Measurements from ENCODE around the gene CHN1.
A peak's percentile ranks its signal among the peaks of the same experiment; 100 is the strongest.

Gene CHN1

GRCh38 chr2:174820361-174820760, 184.8 kb downstream of the CHN1 start:
- no peak for DNase-seq

GRCh38 chr2:174815526-174815925, 189.7 kb downstream of the CHN1 start:
- no peak for DNase-seq

GRCh38 chr2:174812037-174812436, 193.1 kb downstream of the CHN1 start:
- DNase-seq = no peak

GRCh38 chr2:174807931-174808330, 197.2 kb downstream of the CHN1 start:
- no peak for DNase-seq

GRCh38 chr2:174805803-174806202, 199.4 kb downstream of the CHN1 start:
- no peak for DNase-seq

GRCh38 chr2:174802459-174802858, 202.7 kb downstream of the CHN1 start:
- no peak for DNase-seq

- no peak for DNase-seq
These were observed 204.6 kb downstream of the CHN1 start for GRCh38 chr2:174800436-174801205.

GRCh38 chr2:174798801-174799200, 206.4 kb downstream of the CHN1 start:
- no peak for DNase-seq

GRCh38 chr2:174797781-174798276, 207.4 kb downstream of the CHN1 start:
- peak in 3 of 4 experiments; percentile 46 to 81 (median 56) for DNase-seq

GRCh38 chr2:174796319-174796771, 208.8 kb downstream of the CHN1 start:
- DNase-seq = no peak

GRCh38 chr2:174794851-174795374, 210.3 kb downstream of the CHN1 start:
- DNase-seq = no peak

GRCh38 chr2:174792309-174793025, 212.7 kb downstream of the CHN1 start:
- no peak for DNase-seq

GRCh38 chr2:174791746-174792280, 213.4 kb downstream of the CHN1 start:
- DNase-seq = no peak

- DNase-seq = no peak
These were observed 214.2 kb downstream of the CHN1 start for GRCh38 chr2:174791020-174791419.

GRCh38 chr2:174789001-174789400, 216.2 kb downstream of the CHN1 start:
- DNase-seq = no peak

GRCh38 chr2:174788291-174788929, 216.8 kb downstream of the CHN1 start:
- peak in 1 of 4 experiments; percentile 21 for DNase-seq

GRCh38 chr2:174787487-174788205, 217.5 kb downstream of the CHN1 start:
- DNase-seq = no peak

GRCh38 chr2:174786066-174786725, 219.0 kb downstream of the CHN1 start:
- no peak for DNase-seq

GRCh38 chr2:174785481-174785880, 219.7 kb downstream of the CHN1 start:
- DNase-seq = no peak

GRCh38 chr2:174784909-174785308, 220.3 kb downstream of the CHN1 start:
- no peak for DNase-seq

- no peak for DNase-seq
These were observed 220.9 kb downstream of the CHN1 start for GRCh38 chr2:174784316-174784715.
